ENCODE measurements around the gene RPL28.
"Not testable (repeated sequence)": the region's sequence is repeated elsewhere in the genome, so short reads cannot be mapped to it uniquely, and the experiment has no call there.

- TF ChIP-seq, protein P1, sequence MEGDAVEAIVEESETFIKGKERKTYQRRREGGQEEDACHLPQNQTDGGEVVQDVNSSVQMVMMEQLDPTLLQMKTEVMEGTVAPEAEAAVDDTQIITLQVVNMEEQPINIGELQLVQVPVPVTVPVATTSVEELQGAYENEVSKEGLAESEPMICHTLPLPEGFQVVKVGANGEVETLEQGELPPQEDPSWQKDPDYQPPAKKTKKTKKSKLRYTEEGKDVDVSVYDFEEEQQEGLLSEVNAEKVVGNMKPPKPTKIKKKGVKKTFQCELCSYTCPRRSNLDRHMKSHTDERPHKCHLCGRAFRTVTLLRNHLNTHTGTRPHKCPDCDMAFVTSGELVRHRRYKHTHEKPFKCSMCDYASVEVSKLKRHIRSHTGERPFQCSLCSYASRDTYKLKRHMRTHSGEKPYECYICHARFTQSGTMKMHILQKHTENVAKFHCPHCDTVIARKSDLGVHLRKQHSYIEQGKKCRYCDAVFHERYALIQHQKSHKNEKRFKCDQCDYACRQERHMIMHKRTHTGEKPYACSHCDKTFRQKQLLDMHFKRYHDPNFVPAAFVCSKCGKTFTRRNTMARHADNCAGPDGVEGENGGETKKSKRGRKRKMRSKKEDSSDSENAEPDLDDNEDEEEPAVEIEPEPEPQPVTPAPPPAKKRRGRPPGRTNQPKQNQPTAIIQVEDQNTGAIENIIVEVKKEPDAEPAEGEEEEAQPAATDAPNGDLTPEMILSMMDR (IDR thresholded peaks at IDR 0.05), result not testable (repeated sequence)
- TF ChIP-seq POLR2A (IDR thresholded peaks at IDR 0.05), result not testable (repeated sequence)
Measured at GRCh38 chr19:55448175-55448490, 62.4 kb downstream of the RPL28 start.

Data from ovary (tissue), 3 donors.